K562 (cell line): ENCODE data around the gene PSMB7. TPM values are rescaled to one million over a fixed set of nuclear protein-coding genes. Genes with fewer than 3 reads are reported as not detected.

ENCODE experiments used
- ARNT ChIP-seq, 2 experiments: fragments of 450-650 bp; IDR thresholded peaks; 2 replicates each; pipeline ENCODE4 v1.6.1; 2016; ENCODE audit warnings: mild to moderate bottlenecking in 1 of 2
- CHAMP1 ChIP-seq: fragments of 450-650 bp; IDR thresholded peaks from 2 replicates; pipeline ENCODE4 v1.6.1; 2016; ENCODE audit warnings: mild to moderate bottlenecking
- CHD1 ChIP-seq: fragments of 200-600 bp; sonication (generic); IDR thresholded peaks from one replicate; pipeline ENCODE4 v1.6.1; 2012; ENCODE audit warnings: mild to moderate bottlenecking, moderate library complexity, low read length, inconsistent platforms
- ETS1 ChIP-seq: conservative IDR thresholded peaks from 2 replicates; pipeline ENCODE4 v1.6.1; 2011; ENCODE audit warnings: low read depth, mild to moderate bottlenecking, low read length; ENCODE audit not compliant: control insufficient read depth
- ETV6 ChIP-seq, 3 experiments: fragments of 150-350 bp in 1 of 3; sonication (generic) in 1 of 3; formaldehyde crosslinking in 1 of 3; IDR thresholded peaks; 2 replicates each; pipeline versions ENCODE4 v1.6.1 to v1.8.0; 2014 to 2022; ENCODE audit warnings: borderline replicate concordance in 2 of 3, low read depth in 2 of 3, antibody characterized with exemption in 1 of 3, low read length in 1 of 3, mild to moderate bottlenecking in 1 of 3, missing genetic modification reagents in 1 of 3
- FOXK2 ChIP-seq, 2 experiments: fragments of 450-650 bp; IDR thresholded peaks in 1 of 2; conservative IDR thresholded peaks in 1 of 2; 2 replicates each; pipeline ENCODE4 v1.6.1; 2016; ENCODE audit warnings: low read depth in 2 of 2, mild to moderate bottlenecking in 1 of 2
- GMEB1 ChIP-seq: fragments of 250-450 bp; sonication (Bioruptor Pico); IDR thresholded peaks from 2 replicates; pipeline ENCODE4 v1.4.0; 2020; ENCODE audit warnings: mild to moderate bottlenecking
- L3MBTL2 ChIP-seq: fragments of 450-650 bp; IDR thresholded peaks from 2 replicates; pipeline ENCODE4 v1.6.1; 2016; ENCODE audit warnings: mild to moderate bottlenecking, moderate library complexity
- MLLT1 ChIP-seq, 2 experiments: fragments of 450-650 bp; IDR thresholded peaks; 2 replicates each; pipeline ENCODE4 v1.6.1; 2016
- THRB ChIP-seq: fragments of 450-650 bp; formaldehyde crosslinking; conservative IDR thresholded peaks from 2 replicates; pipeline ENCODE4 v1.4.0; 2022; ENCODE audit warnings: mild to moderate bottlenecking, missing genetic modification characterization
- ZBTB9 ChIP-seq: fragments of 450-650 bp; formaldehyde crosslinking; IDR thresholded peaks from 2 replicates; pipeline ENCODE4 v1.4.0; 2020; ENCODE audit warnings: mild to moderate bottlenecking, moderate library complexity
- ZNF655 ChIP-seq: fragments of 250-450 bp; sonication (Bioruptor Pico); IDR thresholded peaks from 2 replicates; pipeline ENCODE4 v1.5.0; 2021
- ZNF668 ChIP-seq: fragments of 250-450 bp; sonication (Bioruptor Pico); IDR thresholded peaks from 2 replicates; pipeline ENCODE4 v1.8.0; 2022; ENCODE audit warnings: mild to moderate bottlenecking, inconsistent platforms
- polyA plus RNA-seq, 8 experiments: library from polyadenylated mRNA; depleted of rRNA in 4 of 8; stranded (reverse) in 5 of 8; unstranded in 3 of 8; fragments of >200 nt; fragmentation: Nextera tagmentation in 2 of 8; fragmentation: Illumina TruSeq in 1 of 8; extraction: Ambion mirVana in 2 of 8; extraction: Trizol in 1 of 8; gene quantifications; 2 replicates each; pipeline versions ENCODE4 v1.2.1 to v1.2.3, GENCODE V29; 2011 to 2014; ENCODE audit warnings: inconsistent platforms in 1 of 8, missing spikeins in 1 of 8
- total RNA-seq, 7 experiments: library from RNA; depleted of rRNA in 6 of 7; stranded (reverse); fragments of >200 nt in 6 of 7; fragmentation: Illumina TruSeq in 2 of 7; extraction: Trizol in 2 of 7; gene quantifications; 2 replicates each; pipeline versions ENCODE4 v1.2.1 to v1.2.3, GENCODE V29; 2011 to 2021; ENCODE audit warnings: low replicate concordance in 1 of 7

Gene PSMB7
- total and polyA plus RNA-seq, 9 of the 15 experiments (the other 6 are each of a cell fraction or from before 2014, with no cell fraction given) = 321 to 978 (median 407) TPM

GRCh38 chr9:124415102-124415851 is at the start of gene PSMB7 (continued):
- TF ChIP-seq ZNF655 (CRISPR knock-in tag) (no peak), ARNT (IDR thresholded peaks at IDR 0.05) (peak in 1 of 2 experiments; percentile 90; a peak in 2 of 4 replicates), ETS1 (peak; percentile 48; the same call in 1 of the 2 replicates), CHAMP1 (peak; percentile 99), FOXK2 (conservative IDR thresholded peaks at IDR 0.05 in 1 of 2, IDR thresholded peaks at IDR 0.05 in 1 of 2; ENCODE audit: low read depth in 2 of 2) (peak; percentile 77 to 85), ETV6 (IDR thresholded peaks at IDR 0.05; ENCODE audit: borderline replicate concordance in 1 of 2, low read depth in 2 of 2, low read length in 1 of 2) (no peak; a peak in 1 of 4 replicates), ETV6 (CRISPR knock-in tag; IDR thresholded peaks at IDR 0.05; ENCODE audit: borderline replicate concordance) (no peak), L3MBTL2 (peak; percentile 33; the same call in 1 of the 2 replicates), THRB (CRISPR knock-in tag) (peak; percentile 78; the same call in 1 of the 2 replicates), ZBTB9 (0 out of 2 replicates have a peak, but pooled peaks have one; percentile 23), GMEB1 (CRISPR knock-in tag) (peak; percentile 67), CHD1 (no peak), ZNF668 (CRISPR knock-in tag) (no peak), MLLT1 (IDR thresholded peaks at IDR 0.05) (peak in 1 of 2 experiments; percentile 24; a peak in 1 of 4 replicates)
